HCT116 (cell line): ENCODE results near the gene TNS3.

ENCODE experiments used
- ELF1 ChIP-seq: IDR thresholded peaks from 2 replicates; pipeline ENCODE4 v1.6.1; 2012; ENCODE audit warnings: low read depth, borderline replicate concordance
- EZH2 ChIP-seq: fragments of 200-600 bp; sonication (generic); IDR thresholded peaks from 2 replicates; pipeline ENCODE4 v1.6.1; 2017; ENCODE audit warnings: antibody characterized with exemption, mixed run types
- RAD21 ChIP-seq: IDR thresholded peaks from 2 replicates; pipeline ENCODE4 v1.6.1; 2012; ENCODE audit warnings: low read depth, mild to moderate bottlenecking
- TCF7L2 ChIP-seq: IDR thresholded peaks from 2 replicates; pipeline ENCODE4 v1.7.0; 2011; ENCODE audit warnings: borderline replicate concordance, inconsistent platforms; ENCODE audit not compliant: insufficient read depth, insufficient read length; ENCODE audit errors: extremely low read depth
- TF ChIP-seq, protein P1 (sequence below), 3 experiments: fragments of 200-600 bp in 1 of 3; sonication (generic) in 1 of 3; IDR thresholded peaks in 2 of 3; conservative IDR thresholded peaks in 1 of 3; 2 replicates each; pipeline ENCODE4 v1.5.1; 2012 to 2017; ENCODE audit warnings: low read depth in 2 of 3, low read length in 2 of 3, antibody characterized with exemption in 1 of 3, borderline replicate concordance in 1 of 3, control low read depth in 1 of 3, mild to moderate bottlenecking in 1 of 3, mixed read lengths in 1 of 3, mixed run types in 1 of 3, moderate library complexity in 1 of 3; ENCODE audit not compliant: insufficient read depth in 1 of 3

DNA sequence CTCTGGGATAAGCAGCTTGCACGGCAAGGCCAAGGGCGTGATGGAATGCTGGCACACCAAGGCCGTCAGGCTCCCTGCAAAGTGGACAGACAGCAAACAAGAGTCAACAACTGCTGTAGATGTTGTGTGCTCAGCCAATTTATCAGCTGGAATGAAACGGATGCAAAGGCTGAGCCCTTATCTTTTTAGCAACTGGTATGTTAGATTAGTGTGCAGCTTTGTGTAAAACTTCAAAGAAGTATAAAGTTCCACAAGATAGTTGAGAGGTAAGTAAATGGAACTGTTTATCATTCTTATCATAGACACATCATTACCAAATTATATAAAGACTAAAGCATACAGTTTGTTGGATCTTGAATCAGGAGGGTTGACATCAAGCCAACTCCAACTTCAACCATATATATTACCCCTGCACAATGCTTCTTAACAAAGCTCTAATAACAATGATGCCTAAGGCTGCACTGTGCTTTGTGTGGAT lies 289.0 kb downstream of the TNS3 start:
- TF ChIP-seq TCF7L2 (no peak), RAD21 (no peak), EZH2 (no peak), ELF1 (no peak)
- TF ChIP-seq, protein P1, sequence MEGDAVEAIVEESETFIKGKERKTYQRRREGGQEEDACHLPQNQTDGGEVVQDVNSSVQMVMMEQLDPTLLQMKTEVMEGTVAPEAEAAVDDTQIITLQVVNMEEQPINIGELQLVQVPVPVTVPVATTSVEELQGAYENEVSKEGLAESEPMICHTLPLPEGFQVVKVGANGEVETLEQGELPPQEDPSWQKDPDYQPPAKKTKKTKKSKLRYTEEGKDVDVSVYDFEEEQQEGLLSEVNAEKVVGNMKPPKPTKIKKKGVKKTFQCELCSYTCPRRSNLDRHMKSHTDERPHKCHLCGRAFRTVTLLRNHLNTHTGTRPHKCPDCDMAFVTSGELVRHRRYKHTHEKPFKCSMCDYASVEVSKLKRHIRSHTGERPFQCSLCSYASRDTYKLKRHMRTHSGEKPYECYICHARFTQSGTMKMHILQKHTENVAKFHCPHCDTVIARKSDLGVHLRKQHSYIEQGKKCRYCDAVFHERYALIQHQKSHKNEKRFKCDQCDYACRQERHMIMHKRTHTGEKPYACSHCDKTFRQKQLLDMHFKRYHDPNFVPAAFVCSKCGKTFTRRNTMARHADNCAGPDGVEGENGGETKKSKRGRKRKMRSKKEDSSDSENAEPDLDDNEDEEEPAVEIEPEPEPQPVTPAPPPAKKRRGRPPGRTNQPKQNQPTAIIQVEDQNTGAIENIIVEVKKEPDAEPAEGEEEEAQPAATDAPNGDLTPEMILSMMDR (IDR thresholded peaks at IDR 0.05 in 2 of 3, conservative IDR thresholded peaks at IDR 0.05 in 1 of 3; ENCODE audit: borderline replicate concordance in 1 of 3, insufficient read depth in 1 of 3, low read depth in 2 of 3, low read length in 2 of 3): no peak
